OCI-LY7 (cell line): Measurements from ENCODE around the gene MEAF6.

Experiments
- EZH2phosphoT487 ChIP-seq: fragments of 200-600 bp; sonication (generic); IDR thresholded peaks from 2 replicates; pipeline ENCODE4 v1.6.1; 2018; ENCODE audit warnings: low read depth, borderline replicate concordance, mild to moderate bottlenecking, mixed run types, antibody characterized with exemption, low read length, moderate library complexity, mixed read lengths
- TF ChIP-seq, protein P1 (sequence below): fragments of 200-600 bp; sonication (generic); conservative IDR thresholded peaks from 2 replicates; pipeline ENCODE4 v1.5.1; 2014; ENCODE audit warnings: mild to moderate bottlenecking, antibody characterized with exemption, low read length, moderate library complexity, mixed read lengths

DNA sequence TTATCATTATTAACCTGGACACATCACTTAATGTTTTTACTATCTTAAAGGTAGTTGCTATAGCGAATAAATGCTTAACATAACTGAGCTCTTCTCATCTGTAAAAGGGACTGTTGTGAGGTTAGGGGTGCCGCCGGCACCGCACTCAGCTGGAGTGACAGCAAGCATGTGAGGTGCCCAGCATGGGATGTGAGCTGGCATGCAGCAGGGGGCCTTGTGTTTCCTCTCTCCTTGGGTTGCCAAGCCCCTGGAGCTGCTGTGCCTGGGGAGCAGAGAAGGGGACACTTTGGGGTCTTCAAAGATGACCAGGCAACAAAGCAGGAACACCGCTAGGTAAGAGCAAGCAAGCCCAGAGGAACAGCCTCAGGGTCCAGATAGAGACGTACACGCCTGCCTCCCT lies 42.3 kb downstream of the MEAF6 start:
- TF ChIP-seq, protein P1, sequence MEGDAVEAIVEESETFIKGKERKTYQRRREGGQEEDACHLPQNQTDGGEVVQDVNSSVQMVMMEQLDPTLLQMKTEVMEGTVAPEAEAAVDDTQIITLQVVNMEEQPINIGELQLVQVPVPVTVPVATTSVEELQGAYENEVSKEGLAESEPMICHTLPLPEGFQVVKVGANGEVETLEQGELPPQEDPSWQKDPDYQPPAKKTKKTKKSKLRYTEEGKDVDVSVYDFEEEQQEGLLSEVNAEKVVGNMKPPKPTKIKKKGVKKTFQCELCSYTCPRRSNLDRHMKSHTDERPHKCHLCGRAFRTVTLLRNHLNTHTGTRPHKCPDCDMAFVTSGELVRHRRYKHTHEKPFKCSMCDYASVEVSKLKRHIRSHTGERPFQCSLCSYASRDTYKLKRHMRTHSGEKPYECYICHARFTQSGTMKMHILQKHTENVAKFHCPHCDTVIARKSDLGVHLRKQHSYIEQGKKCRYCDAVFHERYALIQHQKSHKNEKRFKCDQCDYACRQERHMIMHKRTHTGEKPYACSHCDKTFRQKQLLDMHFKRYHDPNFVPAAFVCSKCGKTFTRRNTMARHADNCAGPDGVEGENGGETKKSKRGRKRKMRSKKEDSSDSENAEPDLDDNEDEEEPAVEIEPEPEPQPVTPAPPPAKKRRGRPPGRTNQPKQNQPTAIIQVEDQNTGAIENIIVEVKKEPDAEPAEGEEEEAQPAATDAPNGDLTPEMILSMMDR, result no peak
- no peak for TF ChIP-seq EZH2phosphoT487
